ENCODE measurements around the gene CDHR3.
"Not testable (repeated sequence)": the region's sequence is repeated elsewhere in the genome, so short reads cannot be mapped to it uniquely, and the experiment has no call there.

The CDHR3 gene

GRCh38 chr7:105978035-105978434 is 15.0 kb downstream of the CDHR3 start:
- no peak for TF ChIP-seq CTCF (IDR thresholded peaks at IDR 0.05; ENCODE audit: insufficient read depth, low read length, poor library complexity, severe bottlenecking)
- Histone ChIP-seq H3K27me3 (replicated peaks; ENCODE audit: control insufficient read depth, insufficient read depth, low read length) (peaks cover 3% of the 10 kb centered on the region), H3K36me3 (ENCODE audit: control insufficient read depth, insufficient read depth, low read length) (no peaks in the 10 kb centered on the region), H3K4me3 (replicated peaks; ENCODE audit: low read depth, low read length) (no peak overlapping the region)
- DNase-seq (ENCODE audit: extremely low read depth, insufficient read length), result no peak

GRCh38 chr7:105978974-105979373 is 15.9 kb downstream of the CDHR3 start:
- peaks cover 3% of the 10 kb centered on the region for H3K27me3 ChIP-seq (replicated peaks; ENCODE audit: control insufficient read depth, insufficient read depth, low read length)
- no peak for DNase-seq (ENCODE audit: extremely low read depth, insufficient read length)
- no peak overlapping the region for H3K4me3 ChIP-seq (replicated peaks; ENCODE audit: low read depth, low read length)
- no peak for TF ChIP-seq CTCF (IDR thresholded peaks at IDR 0.05; ENCODE audit: insufficient read depth, low read length, poor library complexity, severe bottlenecking)
- H3K36me3 ChIP-seq (ENCODE audit: control insufficient read depth, insufficient read depth, low read length), result no peaks in the 10 kb centered on the region

- no peak for DNase-seq (ENCODE audit: extremely low read depth, insufficient read length)
- H3K36me3 ChIP-seq (ENCODE audit: control insufficient read depth, insufficient read depth, low read length), result no peaks in the 10 kb centered on the region
- no peak for TF ChIP-seq CTCF (IDR thresholded peaks at IDR 0.05; ENCODE audit: insufficient read depth, low read length, poor library complexity, severe bottlenecking)
- H3K4me3 ChIP-seq (replicated peaks; ENCODE audit: low read depth, low read length), result no peak overlapping the region
- H3K27me3 ChIP-seq (replicated peaks; ENCODE audit: control insufficient read depth, insufficient read depth, low read length), result peaks cover 3% of the 10 kb centered on the region
These were observed 16.3 kb downstream of the CDHR3 start for GRCh38 chr7:105979405-105979804.

- Histone ChIP-seq H3K27me3 (replicated peaks; ENCODE audit: control insufficient read depth, insufficient read depth, low read length) (peaks cover 3% of the 10 kb centered on the region), H3K4me3 (replicated peaks; ENCODE audit: low read depth, low read length) (no peak overlapping the region), H3K36me3 (ENCODE audit: control insufficient read depth, insufficient read depth, low read length) (no peaks in the 10 kb centered on the region)
- DNase-seq (ENCODE audit: extremely low read depth, insufficient read length), result no peak
- no peak for TF ChIP-seq CTCF (IDR thresholded peaks at IDR 0.05; ENCODE audit: insufficient read depth, low read length, poor library complexity, severe bottlenecking)
These were observed 17.8 kb downstream of the CDHR3 start for GRCh38 chr7:105980645-105981396.

- peaks cover 2% of the 10 kb centered on the region for H3K27me3 ChIP-seq (replicated peaks; ENCODE audit: control insufficient read depth, insufficient read depth, low read length)
- H3K4me3 ChIP-seq (replicated peaks; ENCODE audit: low read depth, low read length), result no peak overlapping the region
- H3K36me3 ChIP-seq (ENCODE audit: control insufficient read depth, insufficient read depth, low read length), result no peaks in the 10 kb centered on the region
- no peak for TF ChIP-seq CTCF (IDR thresholded peaks at IDR 0.05; ENCODE audit: insufficient read depth, low read length, poor library complexity, severe bottlenecking)
- no peak for DNase-seq (ENCODE audit: extremely low read depth, insufficient read length)
These were observed 19.3 kb downstream of the CDHR3 start for GRCh38 chr7:105982388-105982787.

GRCh38 chr7:105984808-105985207 is 21.7 kb downstream of the CDHR3 start:
- not testable (repeated sequence) for H3K4me3 ChIP-seq (replicated peaks; ENCODE audit: low read depth, low read length)

More at GRCh38 chr7:105984808-105985207, 21.7 kb downstream of the CDHR3 start:
- H3K36me3 ChIP-seq (ENCODE audit: control insufficient read depth, insufficient read depth, low read length); DNase-seq (ENCODE audit: extremely low read depth, insufficient read length); H3K27me3 ChIP-seq (replicated peaks; ENCODE audit: control insufficient read depth, insufficient read depth, low read length): not testable (repeated sequence)
